Measurements from ENCODE around the gene NTRK3.
A peak's percentile ranks its signal among the peaks of the same experiment; 100 is the strongest.
"Not testable (repeated sequence)": the region's sequence is repeated elsewhere in the genome, so short reads cannot be mapped to it uniquely, and the experiment has no call there.

Gene NTRK3

DNA sequence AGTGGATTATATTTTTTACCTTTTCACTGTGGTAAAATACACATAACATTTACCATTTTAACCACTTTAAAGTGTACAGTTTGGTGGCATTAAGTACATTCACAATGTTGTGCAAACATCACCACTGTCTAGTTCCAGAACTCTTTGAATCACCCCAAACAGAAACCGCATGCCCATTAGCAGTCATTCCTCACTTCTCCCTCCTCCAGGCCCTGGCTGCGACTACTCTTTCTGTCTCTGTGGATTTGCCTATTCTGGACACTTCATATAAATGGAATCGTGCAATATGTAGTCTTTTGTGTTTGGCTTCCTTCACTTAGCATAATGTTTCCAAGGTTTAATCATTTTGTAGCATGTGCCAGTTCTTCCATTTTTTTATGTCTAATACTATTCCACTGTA lies 409.8 kb downstream of the NTRK3 start:
- Histone ChIP-seq H3K4me2 (ENCODE audit: low read length) (no peak overlapping the region), H3K27ac (ENCODE audit: low read depth, low read length) (no peak overlapping the region), H3K79me2 (ENCODE audit: control insufficient read depth, insufficient read depth, low read length, poor library complexity) (no peaks in the 10 kb centered on the region), H4K91ac (ENCODE audit: low read depth, low read length) (no peak overlapping the region), H3K4me3 (ENCODE audit: low read depth, low read length) (no peak overlapping the region), H2BK5ac (ENCODE audit: low read depth, low read length, poor library complexity) (no peak overlapping the region), H3K18ac (ENCODE audit: low read length) (no peak overlapping the region), H2AK5ac (ENCODE audit: low read length) (no peak overlapping the region), H2BK120ac (ENCODE audit: insufficient read depth, low read length, poor library complexity) (no peak overlapping the region), H3K4ac (ENCODE audit: low read depth, low read length) (no peak overlapping the region), H3K4me1 (ENCODE audit: control insufficient read depth in 1 of 2, insufficient read depth in 2 of 2, low read length in 2 of 2) (no peaks in the 10 kb centered on the region), H3K23ac (ENCODE audit: low read length) (no peak overlapping the region), H4K12ac (ENCODE audit: low read depth, low read length) (no peak overlapping the region), H3K9me3 (ENCODE audit: insufficient read depth, low read depth, low read length) (peaks cover 3% of the 10 kb centered on the region), H4K8ac (ENCODE audit: low read depth, low read length) (no peak overlapping the region), H3K27me3 (ENCODE audit: insufficient read depth, low read length) (no peaks in the 10 kb centered on the region), H3K9ac (ENCODE audit: low read length) (no peak overlapping the region), H2AFZ (ENCODE audit: insufficient read depth, low read length, poor library complexity) (no peak overlapping the region), H3K14ac (ENCODE audit: low read length) (no peak overlapping the region), H3K36me3 (ENCODE audit: control insufficient read depth in 1 of 2, insufficient read depth in 2 of 2, low read length in 2 of 2) (no peaks in the 10 kb centered on the region), H2BK12ac (ENCODE audit: low read length) (no peak overlapping the region), H3K79me1 (ENCODE audit: low read length) (no peaks in the 10 kb centered on the region)
- DNase-seq: no peak
- WGBS (ENCODE audit: extremely low coverage, insufficient coverage, insufficient read length): no CpG with 5 or more reads among the region's 3 CpGs

DNA sequence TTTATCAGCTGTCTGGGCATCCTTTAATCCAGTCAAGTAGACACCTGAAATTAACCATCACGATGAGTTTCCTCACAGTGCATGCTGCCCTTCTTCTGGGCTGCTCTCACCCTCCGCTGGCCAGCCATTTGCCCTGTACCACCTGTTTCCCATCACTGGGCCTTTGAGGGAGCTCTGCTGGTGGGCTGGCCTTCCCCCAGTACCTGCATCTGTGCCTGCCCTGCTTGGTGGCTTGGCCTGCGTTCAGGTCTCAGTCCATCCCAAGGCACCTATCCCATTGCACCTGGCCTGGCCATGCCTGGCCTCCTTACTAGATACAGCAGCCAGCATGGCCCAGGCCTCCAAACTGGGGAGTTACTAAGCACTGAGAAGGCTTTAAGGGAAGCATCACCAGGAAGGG lies 413.2 kb downstream of the NTRK3 start:
- H4K8ac ChIP-seq (ENCODE audit: low read depth, low read length): no peak overlapping the region
- no peak overlapping the region for H2BK5ac ChIP-seq (ENCODE audit: low read depth, low read length, poor library complexity)
- H3K23ac ChIP-seq (ENCODE audit: low read length): no peak overlapping the region
- no peaks in the 10 kb centered on the region for H3K79me1 ChIP-seq (ENCODE audit: low read length)
- H4K91ac ChIP-seq (ENCODE audit: low read depth, low read length): no peak overlapping the region
- H3K27ac ChIP-seq (ENCODE audit: low read depth, low read length): no peak overlapping the region
- no peak overlapping the region for H2BK12ac ChIP-seq (ENCODE audit: low read length)
- H3K36me3 ChIP-seq (ENCODE audit: control insufficient read depth in 1 of 2, insufficient read depth in 2 of 2, low read length in 2 of 2): no peaks in the 10 kb centered on the region
- no peak overlapping the region for H4K12ac ChIP-seq (ENCODE audit: low read depth, low read length)
- no peak overlapping the region for H3K18ac ChIP-seq (ENCODE audit: low read length)
- no peaks in the 10 kb centered on the region for H3K27me3 ChIP-seq (ENCODE audit: insufficient read depth, low read length)
- no CpG with 5 or more reads among the region's 3 CpGs for WGBS (ENCODE audit: extremely low coverage, insufficient coverage, insufficient read length)
- no peak for DNase-seq
- H3K9ac ChIP-seq (ENCODE audit: low read length): no peak overlapping the region
- H2AK5ac ChIP-seq (ENCODE audit: low read length): no peak overlapping the region
- H3K4me3 ChIP-seq (ENCODE audit: low read depth, low read length): peak overlapping the region; percentile 9
- H3K4me2 ChIP-seq (ENCODE audit: low read length): no peak overlapping the region
- no peak overlapping the region for H2AFZ ChIP-seq (ENCODE audit: insufficient read depth, low read length, poor library complexity)
- H3K79me2 ChIP-seq (ENCODE audit: control insufficient read depth, insufficient read depth, low read length, poor library complexity): no peaks in the 10 kb centered on the region
- no peak overlapping the region for H3K4ac ChIP-seq (ENCODE audit: low read depth, low read length)
- H2BK120ac ChIP-seq (ENCODE audit: insufficient read depth, low read length, poor library complexity): no peak overlapping the region
- peaks cover 8% of the 10 kb centered on the region for H3K9me3 ChIP-seq (ENCODE audit: insufficient read depth, low read depth, low read length)
- H3K14ac ChIP-seq (ENCODE audit: low read length): no peak overlapping the region
- H3K4me1 ChIP-seq (ENCODE audit: control insufficient read depth in 1 of 2, insufficient read depth in 2 of 2, low read length in 2 of 2): no peaks in the 10 kb centered on the region

DNA sequence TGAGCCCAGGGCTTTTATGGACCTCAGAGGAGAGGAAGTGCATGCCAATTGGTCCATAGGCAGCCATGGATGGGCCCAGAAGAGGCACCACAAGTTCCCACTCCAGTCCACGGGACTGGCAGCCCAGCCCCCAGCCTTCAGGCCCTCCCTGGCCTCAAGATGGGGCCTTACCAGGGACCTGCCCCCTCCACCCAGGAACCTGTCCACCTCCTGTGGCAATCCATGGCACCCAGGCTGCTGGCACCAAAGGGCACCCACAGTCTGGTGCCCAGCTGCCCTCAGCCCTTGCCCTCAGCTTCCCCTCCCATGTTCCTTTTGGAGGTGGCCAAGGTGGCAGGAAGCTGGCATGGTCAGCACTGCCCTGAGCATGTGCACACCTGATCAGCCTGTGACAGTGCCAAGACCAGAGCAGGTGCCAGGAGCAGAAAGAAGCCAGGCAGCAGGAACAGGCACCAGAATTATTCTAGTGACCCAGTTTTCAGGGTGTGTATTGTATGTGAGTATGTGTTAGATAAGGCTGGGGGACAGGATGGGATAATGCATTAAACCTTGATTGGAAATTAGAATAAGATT lies 415.0 kb downstream of the NTRK3 start:
- Histone ChIP-seq H3K14ac (ENCODE audit: low read length) (no peak overlapping the region), H2BK5ac (ENCODE audit: low read depth, low read length, poor library complexity) (no peak overlapping the region), H3K79me1 (ENCODE audit: low read length) (no peaks in the 10 kb centered on the region), H3K4me1 (ENCODE audit: control insufficient read depth in 1 of 2, insufficient read depth in 2 of 2, low read length in 2 of 2) (no peaks in the 10 kb centered on the region), H3K23ac (ENCODE audit: low read length) (no peak overlapping the region), H2AFZ (ENCODE audit: insufficient read depth, low read length, poor library complexity) (no peak overlapping the region), H2BK120ac (ENCODE audit: insufficient read depth, low read length, poor library complexity) (no peak overlapping the region), H2BK12ac (ENCODE audit: low read length) (no peak overlapping the region), H4K12ac (ENCODE audit: low read depth, low read length) (no peak overlapping the region), H3K18ac (ENCODE audit: low read length) (no peak overlapping the region), H3K9me3 (ENCODE audit: insufficient read depth, low read depth, low read length) (peaks cover 8% of the 10 kb centered on the region), H3K9ac (ENCODE audit: low read length) (no peak overlapping the region), H3K27me3 (ENCODE audit: insufficient read depth, low read length) (no peaks in the 10 kb centered on the region), H3K36me3 (ENCODE audit: control insufficient read depth in 1 of 2, insufficient read depth in 2 of 2, low read length in 2 of 2) (no peaks in the 10 kb centered on the region), H4K8ac (ENCODE audit: low read depth, low read length) (no peak overlapping the region), H3K4me3 (ENCODE audit: low read depth, low read length) (no peak overlapping the region), H4K91ac (ENCODE audit: low read depth, low read length) (no peak overlapping the region), H3K79me2 (ENCODE audit: control insufficient read depth, insufficient read depth, low read length, poor library complexity) (no peaks in the 10 kb centered on the region), H3K4ac (ENCODE audit: low read depth, low read length) (no peak overlapping the region), H2AK5ac (ENCODE audit: low read length) (no peak overlapping the region), H3K27ac (ENCODE audit: low read depth, low read length) (no peak overlapping the region), H3K4me2 (ENCODE audit: low read length) (no peak overlapping the region)
- no peak for DNase-seq
- no CpG with 5 or more reads among the region's 1 CpG for WGBS (ENCODE audit: extremely low coverage, insufficient coverage, insufficient read length)

DNA sequence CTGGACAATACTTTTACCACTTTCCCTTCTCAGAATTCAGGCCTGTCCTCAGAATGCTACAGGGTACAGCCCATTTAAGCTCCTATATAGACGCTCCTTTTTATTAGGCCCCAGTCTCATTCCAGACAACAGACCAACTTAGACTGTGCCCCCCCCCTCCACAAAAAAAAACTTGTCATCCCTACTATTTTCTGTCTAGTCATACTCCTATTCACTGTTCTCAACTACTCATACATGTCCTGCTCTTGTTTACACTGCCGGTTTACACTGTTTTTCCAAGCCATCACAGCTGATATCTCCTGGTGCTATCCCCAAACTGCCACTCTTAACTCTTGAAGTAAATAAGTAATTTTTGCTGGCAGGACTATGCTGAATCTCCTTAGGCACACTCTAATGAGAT lies 420.7 kb downstream of the NTRK3 start:
- H3K4me2 ChIP-seq (ENCODE audit: low read length); H4K8ac ChIP-seq (ENCODE audit: low read depth, low read length); H3K9me3 ChIP-seq (ENCODE audit: insufficient read depth, low read depth, low read length); H3K36me3 ChIP-seq (ENCODE audit: control insufficient read depth in 1 of 2, insufficient read depth in 2 of 2, low read length in 2 of 2); H2BK5ac ChIP-seq (ENCODE audit: low read depth, low read length, poor library complexity); H3K4me1 ChIP-seq (ENCODE audit: control insufficient read depth in 1 of 2, insufficient read depth in 2 of 2, low read length in 2 of 2); H3K27me3 ChIP-seq (ENCODE audit: insufficient read depth, low read length); H3K23ac ChIP-seq (ENCODE audit: low read length); H3K4me3 ChIP-seq (ENCODE audit: low read depth, low read length); H2BK12ac ChIP-seq (ENCODE audit: low read length); H3K79me1 ChIP-seq (ENCODE audit: low read length); H3K18ac ChIP-seq (ENCODE audit: low read length); H3K79me2 ChIP-seq (ENCODE audit: control insufficient read depth, insufficient read depth, low read length, poor library complexity); H4K12ac ChIP-seq (ENCODE audit: low read depth, low read length); H3K14ac ChIP-seq (ENCODE audit: low read length); H3K9ac ChIP-seq (ENCODE audit: low read length); H2BK120ac ChIP-seq (ENCODE audit: insufficient read depth, low read length, poor library complexity); H2AFZ ChIP-seq (ENCODE audit: insufficient read depth, low read length, poor library complexity); H3K4ac ChIP-seq (ENCODE audit: low read depth, low read length); DNase-seq; H3K27ac ChIP-seq (ENCODE audit: low read depth, low read length); H4K91ac ChIP-seq (ENCODE audit: low read depth, low read length); H2AK5ac ChIP-seq (ENCODE audit: low read length): not testable (repeated sequence)
- WGBS (ENCODE audit: extremely low coverage, insufficient coverage, insufficient read length): no CpG with 5 or more reads among the region's 2 CpGs

Data from trophoblast cell (in vitro differentiated cells and primary cell).